Activated T-cell treated with anti-CD3 and anti-CD28 coated beads for 24 hours (primary cell): Measurements from ENCODE around the gene PHC3.

ENCODE experiments used
- DNase-seq: peaks from one replicate; pipeline ENCODE4 v3.0.0-alpha.2; 2020; ENCODE audit warnings: low read depth

The PHC3 gene

GRCh38 chr3:170077361-170077760 is 104.2 kb downstream of the PHC3 start:
- DNase-seq: no peak

GRCh38 chr3:170076715-170077238 is 104.8 kb downstream of the PHC3 start:
- no peak for DNase-seq

GRCh38 chr3:170075441-170076091 is 106.0 kb downstream of the PHC3 start:
- no peak for DNase-seq

- DNase-seq: no peak
Observed at GRCh38 chr3:170064108-170064507, 117.4 kb downstream of the PHC3 start.

GRCh38 chr3:170063691-170064090 is 117.8 kb downstream of the PHC3 start:
- no peak for DNase-seq

- DNase-seq: no peak
Observed at GRCh38 chr3:170062769-170063168, 118.8 kb downstream of the PHC3 start.

- no peak for DNase-seq
Observed at GRCh38 chr3:170062068-170062467, 119.5 kb downstream of the PHC3 start.

- DNase-seq: no peak
Observed at GRCh38 chr3:170059447-170059846, 122.1 kb downstream of the PHC3 start.

GRCh38 chr3:170058127-170058526 is 123.4 kb downstream of the PHC3 start:
- DNase-seq: no peak

- DNase-seq: no peak
Observed at GRCh38 chr3:170057550-170057949, 124.0 kb downstream of the PHC3 start.

- DNase-seq: no peak
Observed at GRCh38 chr3:170056710-170057454, 124.7 kb downstream of the PHC3 start.

- DNase-seq: no peak
Observed at GRCh38 chr3:170055209-170055608, 126.3 kb downstream of the PHC3 start.

GRCh38 chr3:170054204-170054603 is 127.3 kb downstream of the PHC3 start:
- no peak for DNase-seq

- DNase-seq: no peak
Observed at GRCh38 chr3:170052398-170052797, 129.1 kb downstream of the PHC3 start.

GRCh38 chr3:170050753-170051152 is 130.8 kb downstream of the PHC3 start:
- no peak for DNase-seq

- DNase-seq: no peak
Observed at GRCh38 chr3:170049146-170050000, 132.2 kb downstream of the PHC3 start.

- DNase-seq: no peak
Observed at GRCh38 chr3:170047133-170047404, 134.5 kb downstream of the PHC3 start.

GRCh38 chr3:170046269-170047132 is 135.0 kb downstream of the PHC3 start:
- no peak for DNase-seq

GRCh38 chr3:170044795-170045244 is 136.7 kb downstream of the PHC3 start:
- DNase-seq: no peak

- DNase-seq: no peak
Observed at GRCh38 chr3:170044271-170044670, 137.3 kb downstream of the PHC3 start.

- DNase-seq: no peak
Observed at GRCh38 chr3:170043506-170043905, 138.0 kb downstream of the PHC3 start.

- DNase-seq: no peak
Observed at GRCh38 chr3:170040418-170040817, 141.1 kb downstream of the PHC3 start.
